ACHN (cell line): Measurements from ENCODE around the gene SPRR2A.
"Not testable (repeated sequence)": the region's sequence is repeated elsewhere in the genome, so short reads cannot be mapped to it uniquely, and the experiment has no call there.

Source experiments
- DNase-seq: peaks from one replicate; pipeline ENCODE4 v3.0.0-alpha.2; 2015
- in situ Hi-C: cut with HindIII; loops from 2 replicates; pipeline ENCODE4 v1.10.0; 2017; ENCODE audit warnings: low sequenced_read_pairs, low pct_ligation_motif_present, low pct_unique_long_range_greater_than_20kb

SPRR2A gene

DNA sequence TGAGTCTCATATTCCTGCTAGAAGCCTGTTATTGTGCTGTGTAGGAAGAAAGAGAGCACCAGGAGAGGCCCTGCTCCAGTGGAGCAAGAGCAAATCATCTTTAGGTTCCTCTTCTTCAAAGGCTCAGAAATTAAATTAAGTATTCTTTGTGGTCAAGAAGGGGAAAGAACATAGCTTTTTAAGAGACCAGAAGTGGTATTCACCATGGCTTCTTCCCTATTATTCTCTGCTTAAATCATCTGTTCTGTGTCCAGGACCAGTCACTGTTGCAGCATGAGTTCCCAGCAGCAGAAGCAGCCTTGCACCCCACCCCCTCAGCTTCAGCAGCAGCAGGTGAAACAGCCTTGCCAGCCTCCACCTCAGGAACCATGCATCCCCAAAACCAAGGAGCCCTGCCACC lies 25.2 kb downstream of the SPRR2A start:
- in situ Hi-C loops, result no loop called here
- no peak for DNase-seq

DNA sequence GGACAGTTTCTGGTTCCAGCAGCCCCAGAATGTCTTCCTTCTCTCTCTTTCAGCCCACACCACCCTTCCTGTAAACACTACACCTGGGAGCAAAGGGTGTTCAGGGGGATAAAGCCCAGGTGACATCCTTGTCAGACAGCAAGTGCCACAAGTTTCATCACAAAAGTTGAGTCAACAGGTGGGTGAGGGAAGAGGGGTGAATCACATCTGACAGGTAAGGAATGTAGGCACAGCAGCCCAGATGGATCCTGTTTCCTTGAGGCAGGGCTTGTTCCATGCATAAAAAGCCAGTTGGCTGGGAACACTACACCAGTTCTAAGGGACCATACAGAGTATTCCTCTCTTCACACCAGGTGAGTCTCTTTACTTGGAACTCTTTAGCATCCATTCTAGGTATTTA lies 26.4 kb downstream of the SPRR2A start, which contains the start of gene SPRR1B:
Gene SPRR1B, plus strand, starts transcription at position 309 of the 400 bp plus-strand sequence. CDS start 1,143 bp downstream, outside the sequence.
- DNase-seq, result no peak
- in situ Hi-C loops, result no loop called here

DNA sequence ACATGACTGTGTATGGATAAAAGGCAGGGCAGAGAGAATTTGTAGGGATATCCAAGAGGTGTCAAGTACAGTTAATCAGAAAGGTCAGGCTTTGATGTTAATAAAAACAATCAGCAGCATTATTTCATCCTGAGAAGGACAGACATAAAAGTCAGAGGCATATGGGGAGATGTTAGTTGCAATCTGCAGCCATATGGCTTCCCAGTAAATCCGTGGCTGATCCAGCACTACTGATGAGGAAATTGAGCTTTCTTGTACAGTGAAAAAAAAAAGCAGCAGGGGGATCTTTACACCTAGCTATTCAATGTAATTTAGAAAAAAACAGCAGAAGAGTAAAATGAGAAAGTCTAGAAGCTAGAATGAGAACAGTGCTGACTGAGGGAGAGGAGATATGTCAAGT lies 28.5 kb downstream of the SPRR2A start:
- in situ Hi-C loops, result no loop called here
- DNase-seq, result no peak

DNA sequence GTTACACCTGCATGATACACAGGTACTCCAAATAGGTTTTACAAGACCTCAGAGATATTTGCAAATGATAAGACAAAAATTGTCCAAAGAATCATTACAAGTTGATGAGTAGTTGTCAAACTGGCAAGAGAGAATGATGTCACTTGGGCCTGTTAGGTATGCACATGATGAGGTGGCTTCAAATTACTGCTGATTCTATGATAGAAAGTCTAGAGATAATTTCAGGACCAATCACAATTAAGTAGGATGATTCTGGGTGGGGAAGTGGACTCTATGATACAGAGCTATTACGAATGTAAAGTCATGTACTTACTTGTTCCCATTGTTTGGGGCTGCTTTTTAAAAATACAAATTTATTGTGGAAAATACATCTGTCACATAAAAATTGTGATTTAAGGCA lies 31.5 kb downstream of the SPRR2A start:
- no peak for DNase-seq
- in situ Hi-C loops, result no loop called here

DNA sequence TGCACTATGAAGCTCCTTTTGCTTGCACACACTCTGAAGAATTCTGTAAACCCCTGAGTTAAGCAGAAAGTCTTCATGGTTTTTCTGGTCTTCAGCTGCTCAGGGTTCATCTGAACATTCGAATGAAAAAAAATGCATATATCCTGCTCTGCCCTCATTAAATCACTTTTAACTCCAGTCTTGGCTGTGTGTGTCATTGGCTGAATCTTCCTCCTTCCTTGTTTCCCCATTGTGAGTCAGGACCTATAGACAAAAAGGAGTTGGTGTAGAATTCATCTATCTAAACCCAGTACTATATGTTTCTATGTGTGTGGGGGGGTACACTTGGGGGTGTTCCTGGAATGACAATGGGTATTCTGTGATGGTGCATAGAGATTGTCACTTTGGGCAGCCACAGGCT lies 32.9 kb downstream of the SPRR2A start:
- in situ Hi-C loops, result no loop called here
- DNase-seq, result no peak

DNA sequence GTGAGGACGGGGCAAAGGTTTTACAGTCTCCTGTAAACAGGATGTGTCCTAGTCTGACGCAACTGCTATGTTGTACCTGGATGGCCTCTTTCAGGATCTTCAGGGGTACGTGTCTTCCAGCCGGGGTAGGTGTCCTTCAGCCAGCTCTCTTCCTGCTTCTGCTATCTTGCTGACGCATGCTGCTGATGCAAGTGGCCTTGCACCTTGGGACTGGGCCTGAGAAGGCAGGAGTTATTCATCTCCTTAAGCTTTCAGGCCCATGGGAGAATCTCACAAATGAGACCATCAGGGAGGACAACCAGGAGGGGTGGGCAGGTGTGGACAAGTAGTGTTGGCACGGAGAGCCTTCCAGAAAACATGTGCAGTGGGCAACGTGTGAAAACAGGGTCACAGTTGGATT lies 34.2 kb downstream of the SPRR2A start:
- no peak for DNase-seq
- in situ Hi-C loops, result no loop called here

DNA sequence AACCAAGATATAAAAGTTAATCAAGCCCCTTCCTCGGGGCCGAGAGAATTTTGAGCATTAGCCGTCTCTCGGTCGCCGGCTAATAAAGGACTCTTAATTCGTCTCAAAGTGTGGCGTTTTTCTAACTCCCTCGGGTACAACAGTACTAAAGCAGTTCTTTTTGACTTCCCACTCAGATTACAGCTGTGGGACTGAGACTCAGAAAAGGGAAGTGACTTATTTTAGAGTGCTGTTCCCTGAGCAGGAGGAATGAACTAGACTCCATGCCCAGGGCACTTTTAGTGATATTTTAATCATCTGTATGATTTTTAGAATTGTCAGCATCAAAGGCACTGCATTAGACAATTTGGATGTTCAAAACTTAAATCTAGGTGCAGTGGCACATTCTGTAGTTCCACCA lies 35.0 kb downstream of the SPRR2A start:
- in situ Hi-C loops, DNase-seq: not testable (repeated sequence)

DNA sequence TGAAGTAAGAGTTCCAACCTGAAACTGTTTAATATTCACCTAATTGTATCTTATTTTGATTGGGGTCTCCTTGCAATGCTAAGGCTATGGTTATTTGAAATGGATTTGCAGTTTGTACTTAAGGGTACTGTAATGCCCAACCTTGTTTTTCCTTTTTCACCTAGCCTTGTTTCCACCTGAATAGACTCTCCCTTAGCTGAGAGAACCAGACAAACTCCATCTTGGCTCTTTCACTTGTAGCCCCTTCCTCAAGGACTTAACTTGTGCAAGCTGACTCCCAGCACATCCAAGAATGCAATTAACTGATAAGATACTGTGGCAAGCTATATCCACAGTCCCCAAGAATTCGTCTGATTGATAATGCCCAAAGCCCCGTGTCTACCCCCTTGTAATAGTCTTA lies 35.5 kb downstream of the SPRR2A start:
- in situ Hi-C loops, DNase-seq: not testable (repeated sequence)

DNA sequence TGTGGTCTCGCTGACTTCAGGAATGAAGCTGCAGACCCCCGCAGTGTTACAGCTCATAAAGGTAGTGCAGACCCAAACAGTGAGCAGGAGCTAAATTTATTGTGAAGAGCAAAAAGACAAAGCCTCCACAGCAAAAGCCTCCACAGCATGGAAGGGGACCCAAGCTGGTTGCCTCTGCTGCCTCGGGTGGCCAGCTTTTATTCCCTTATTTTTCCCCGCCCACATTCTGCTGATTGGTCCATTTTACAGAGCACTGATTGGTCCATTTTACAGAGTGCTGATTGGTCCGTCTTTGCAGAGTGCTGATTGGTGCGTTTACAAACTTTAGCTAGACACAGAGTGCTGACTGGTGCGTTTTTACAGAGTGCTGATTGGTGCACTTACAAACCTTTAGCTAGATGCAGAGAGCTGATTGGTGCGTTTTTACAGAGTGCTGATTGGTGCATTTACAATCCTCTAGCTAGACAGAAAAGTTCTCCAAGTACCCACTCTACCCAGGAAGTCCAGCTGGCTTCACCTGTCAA lies 46.0 kb downstream of the SPRR2A start:
- DNase-seq, in situ Hi-C loops: not testable (repeated sequence)
